HepG2 (cell line): ENCODE results near the gene GATD1. TPM values are rescaled to one million over a fixed set of nuclear protein-coding genes. Genes with fewer than 3 reads are reported as not detected.

ENCODE experiments used
- AGO2 ChIP-seq: fragments of 200-400 bp; formaldehyde crosslinking; optimal IDR thresholded peaks from 2 replicates; pipeline ENCODE3; 2017; ENCODE audit warnings: mild to moderate bottlenecking, low read depth, low read length, moderate library complexity
- ATF1 ChIP-seq: IDR thresholded peaks from 2 replicates; pipeline ENCODE4 v1.6.1; 2016; ENCODE audit warnings: mild to moderate bottlenecking, control low read depth
- MYC ChIP-seq: sonication (generic); formaldehyde crosslinking; IDR thresholded peaks from 2 replicates; pipeline ENCODE4 v1.9.0; 2021; ENCODE audit warnings: missing genetic modification reagents, borderline replicate concordance
- NCOA1 ChIP-seq: sonication (generic); formaldehyde crosslinking; IDR thresholded peaks from 2 replicates; pipeline ENCODE4 v1.9.0; 2021; ENCODE audit warnings: missing genetic modification reagents
- NCOA5 ChIP-seq: sonication (generic); formaldehyde crosslinking; IDR thresholded peaks from 2 replicates; pipeline ENCODE4 v1.4.0; 2020; ENCODE audit warnings: missing genetic modification reagents
- NONO ChIP-seq, 2 experiments: fragments of 450-650 bp in 1 of 2; sonication (generic) in 1 of 2; formaldehyde crosslinking in 1 of 2; IDR thresholded peaks in 1 of 2; conservative IDR thresholded peaks in 1 of 2; 2 replicates each; pipeline versions ENCODE4 v1.6.1 to v1.8.0; 2017 to 2022; ENCODE audit warnings: mild to moderate bottlenecking in 1 of 2, missing genetic modification reagents in 1 of 2, moderate library complexity in 1 of 2
- POLR2AphosphoS5 ChIP-seq: IDR thresholded peaks from 2 replicates; pipeline ENCODE4 v1.6.1; 2012; ENCODE audit warnings: low read depth, low read length
- RXRA ChIP-seq: sonication (generic); formaldehyde crosslinking; IDR thresholded peaks from 2 replicates; pipeline ENCODE4 v1.5.1; 2020; ENCODE audit warnings: missing genetic modification reagents
- SSRP1 ChIP-seq: IDR thresholded peaks from 2 replicates; pipeline ENCODE4 v1.6.1; 2016; ENCODE audit warnings: control low read depth
- STAG1 ChIP-seq: sonication (generic); formaldehyde crosslinking; IDR thresholded peaks from 2 replicates; pipeline ENCODE4 v1.4.0; 2020; ENCODE audit warnings: missing genetic modification reagents
- ZNF230 ChIP-seq: sonication (generic); formaldehyde crosslinking; IDR thresholded peaks from 2 replicates; pipeline ENCODE4 v1.4.0; 2020; ENCODE audit warnings: mild to moderate bottlenecking, missing genetic modification reagents
- ZNF354B ChIP-seq: sonication (generic); formaldehyde crosslinking; IDR thresholded peaks from 2 replicates; pipeline ENCODE4 v1.8.0; 2022; ENCODE audit warnings: mild to moderate bottlenecking, missing genetic modification reagents
- ZNF383 ChIP-seq: sonication (generic); formaldehyde crosslinking; IDR thresholded peaks from 2 replicates; pipeline ENCODE4 v1.4.0; 2020; ENCODE audit warnings: missing genetic modification reagents, mild to moderate bottlenecking, borderline replicate concordance
- ZNF496 ChIP-seq: sonication (generic); formaldehyde crosslinking; IDR thresholded peaks from 2 replicates; pipeline ENCODE4 v1.8.1; 2023; ENCODE audit warnings: mild to moderate bottlenecking, moderate library complexity, missing genetic modification reagents; ENCODE audit not compliant: insufficient replicate concordance
- polyA plus RNA-seq, 8 experiments: library from polyadenylated mRNA; depleted of rRNA in 3 of 8; stranded (reverse) in 7 of 8; unstranded in 1 of 8; fragments of >200 nt; fragmentation: Illumina TruSeq in 4 of 8; extraction: Trizol in 4 of 8; gene quantifications; 2 replicates each; pipeline versions ENCODE4 v1.2.1 to v1.2.3, GENCODE V29; 2011 to 2016; ENCODE audit warnings: low read depth in 4 of 8, missing spikeins in 1 of 8, mixed read lengths in 1 of 8; ENCODE audit not compliant: insufficient read depth in 1 of 8
- total RNA-seq, 5 experiments: library from RNA; depleted of rRNA; stranded (reverse); fragments of >200 nt; fragmentation: Illumina TruSeq; extraction: Trizol; gene quantifications; 2 replicates each; pipeline ENCODE4 v1.2.3, GENCODE V29; 2016; ENCODE audit warnings: low read depth in 1 of 5
- TF ChIP-seq, protein P1 (sequence below): sonication (generic); formaldehyde crosslinking; IDR thresholded peaks from 2 replicates; pipeline ENCODE4 v1.5.0; 2020; ENCODE audit warnings: mild to moderate bottlenecking, missing genetic modification reagents, moderate library complexity
- TF ChIP-seq, protein P2 (sequence below): sonication (generic); formaldehyde crosslinking; IDR thresholded peaks from 2 replicates; pipeline ENCODE4 v1.5.0; 2020; ENCODE audit warnings: missing genetic modification reagents
- TF ChIP-seq, protein P3 (sequence below): sonication (generic); formaldehyde crosslinking; IDR thresholded peaks from 2 replicates; pipeline ENCODE4 v1.5.0; 2020; ENCODE audit warnings: missing genetic modification reagents, mild to moderate bottlenecking, borderline replicate concordance
- TF ChIP-seq, protein P4 (sequence below): sonication (generic); formaldehyde crosslinking; IDR thresholded peaks from 2 replicates; pipeline ENCODE4 v1.4.0; 2020; ENCODE audit warnings: missing genetic modification reagents, borderline replicate concordance
- TF ChIP-seq, protein P5 (sequence below): sonication (generic); formaldehyde crosslinking; IDR thresholded peaks from 2 replicates; pipeline ENCODE4 v1.4.0; 2020; ENCODE audit warnings: low read depth, mild to moderate bottlenecking, missing genetic modification reagents

Gene GATD1
- total and polyA plus RNA-seq, 2 of the 13 experiments (the other 11 are each of a cell fraction or from before 2014, with no cell fraction given): 31.3 to 60.5 TPM

DNA sequence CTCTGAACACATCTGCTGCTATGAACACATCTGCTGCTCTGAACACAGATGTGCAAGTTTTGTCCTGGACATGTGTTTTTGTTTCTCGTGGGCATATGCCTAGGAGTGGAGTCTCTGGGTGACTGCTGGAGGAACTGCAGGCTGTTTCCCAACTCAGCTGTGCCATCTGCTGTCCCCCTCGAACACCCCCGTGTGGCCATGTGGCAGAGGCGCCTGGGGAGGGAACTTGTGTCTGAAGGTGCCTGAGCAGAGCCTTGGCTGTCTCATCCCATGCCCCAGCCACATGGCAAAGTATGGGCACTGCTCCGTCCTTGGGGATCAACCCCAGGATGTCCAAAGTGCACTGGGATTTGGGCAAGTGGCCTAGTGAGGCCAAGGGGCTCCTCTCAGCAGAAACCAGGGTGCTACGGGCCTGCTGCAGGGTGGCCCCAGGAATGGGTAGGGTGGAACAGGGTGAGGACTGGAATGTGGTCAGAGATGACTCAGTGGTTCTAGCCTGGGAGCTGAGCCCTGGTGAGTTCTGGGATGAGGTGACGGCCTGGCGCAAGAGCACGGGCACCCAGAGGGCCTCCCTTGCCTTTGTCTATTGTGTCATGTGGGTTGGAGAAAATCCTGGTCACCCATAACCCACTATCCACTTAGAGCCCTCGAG, 14.7 kb downstream of the GATD1 start (continued):
- TF ChIP-seq, protein P1, sequence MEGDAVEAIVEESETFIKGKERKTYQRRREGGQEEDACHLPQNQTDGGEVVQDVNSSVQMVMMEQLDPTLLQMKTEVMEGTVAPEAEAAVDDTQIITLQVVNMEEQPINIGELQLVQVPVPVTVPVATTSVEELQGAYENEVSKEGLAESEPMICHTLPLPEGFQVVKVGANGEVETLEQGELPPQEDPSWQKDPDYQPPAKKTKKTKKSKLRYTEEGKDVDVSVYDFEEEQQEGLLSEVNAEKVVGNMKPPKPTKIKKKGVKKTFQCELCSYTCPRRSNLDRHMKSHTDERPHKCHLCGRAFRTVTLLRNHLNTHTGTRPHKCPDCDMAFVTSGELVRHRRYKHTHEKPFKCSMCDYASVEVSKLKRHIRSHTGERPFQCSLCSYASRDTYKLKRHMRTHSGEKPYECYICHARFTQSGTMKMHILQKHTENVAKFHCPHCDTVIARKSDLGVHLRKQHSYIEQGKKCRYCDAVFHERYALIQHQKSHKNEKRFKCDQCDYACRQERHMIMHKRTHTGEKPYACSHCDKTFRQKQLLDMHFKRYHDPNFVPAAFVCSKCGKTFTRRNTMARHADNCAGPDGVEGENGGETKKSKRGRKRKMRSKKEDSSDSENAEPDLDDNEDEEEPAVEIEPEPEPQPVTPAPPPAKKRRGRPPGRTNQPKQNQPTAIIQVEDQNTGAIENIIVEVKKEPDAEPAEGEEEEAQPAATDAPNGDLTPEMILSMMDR: peak; percentile 36
- no peak for TF ChIP-seq ZNF230 (CRISPR knock-in tag)
- TF ChIP-seq, protein P2, sequence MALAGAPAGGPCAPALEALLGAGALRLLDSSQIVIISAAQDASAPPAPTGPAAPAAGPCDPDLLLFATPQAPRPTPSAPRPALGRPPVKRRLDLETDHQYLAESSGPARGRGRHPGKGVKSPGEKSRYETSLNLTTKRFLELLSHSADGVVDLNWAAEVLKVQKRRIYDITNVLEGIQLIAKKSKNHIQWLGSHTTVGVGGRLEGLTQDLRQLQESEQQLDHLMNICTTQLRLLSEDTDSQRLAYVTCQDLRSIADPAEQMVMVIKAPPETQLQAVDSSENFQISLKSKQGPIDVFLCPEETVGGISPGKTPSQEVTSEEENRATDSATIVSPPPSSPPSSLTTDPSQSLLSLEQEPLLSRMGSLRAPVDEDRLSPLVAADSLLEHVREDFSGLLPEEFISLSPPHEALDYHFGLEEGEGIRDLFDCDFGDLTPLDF (CRISPR knock-in tag): no peak
- TF ChIP-seq AGO2: peak; percentile 64
- TF ChIP-seq RXRA (CRISPR knock-in tag): no peak
- no peak for TF ChIP-seq NCOA5 (CRISPR knock-in tag)
- no peak for TF ChIP-seq NONO (IDR thresholded peaks at IDR 0.05)
- TF ChIP-seq NONO (CRISPR knock-in tag; conservative IDR thresholded peaks at IDR 0.05): no peak
- TF ChIP-seq, protein P3, sequence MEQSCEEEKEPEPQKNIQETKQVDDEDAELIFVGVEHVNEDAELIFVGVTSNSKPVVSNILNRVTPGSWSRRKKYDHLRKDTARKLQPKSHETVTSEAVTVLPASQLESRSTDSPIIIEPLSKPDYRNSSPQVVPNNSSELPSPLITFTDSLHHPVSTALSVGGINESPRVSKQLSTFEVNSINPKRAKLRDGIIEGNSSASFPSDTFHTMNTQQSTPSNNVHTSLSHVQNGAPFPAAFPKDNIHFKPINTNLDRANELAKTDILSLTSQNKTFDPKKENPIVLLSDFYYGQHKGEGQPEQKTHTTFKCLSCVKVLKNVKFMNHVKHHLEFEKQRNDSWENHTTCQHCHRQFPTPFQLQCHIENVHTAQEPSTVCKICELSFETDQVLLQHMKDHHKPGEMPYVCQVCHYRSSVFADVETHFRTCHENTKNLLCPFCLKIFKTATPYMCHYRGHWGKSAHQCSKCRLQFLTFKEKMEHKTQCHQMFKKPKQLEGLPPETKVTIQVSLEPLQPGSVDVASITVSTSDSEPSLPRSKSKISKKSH (CRISPR knock-in tag): 0 out of 2 replicates have a peak, but pooled peaks have one; percentile 20
- TF ChIP-seq ZNF383: no peak
- peak; percentile 20; the same call in 1 of the 2 replicates for TF ChIP-seq STAG1 (CRISPR knock-in tag)
- peak; percentile 16; the same call in 1 of the 2 replicates for TF ChIP-seq MYC (CRISPR knock-in tag)
- peak; percentile 48; the same call in 1 of the 2 replicates for TF ChIP-seq SSRP1
- TF ChIP-seq, protein P4, sequence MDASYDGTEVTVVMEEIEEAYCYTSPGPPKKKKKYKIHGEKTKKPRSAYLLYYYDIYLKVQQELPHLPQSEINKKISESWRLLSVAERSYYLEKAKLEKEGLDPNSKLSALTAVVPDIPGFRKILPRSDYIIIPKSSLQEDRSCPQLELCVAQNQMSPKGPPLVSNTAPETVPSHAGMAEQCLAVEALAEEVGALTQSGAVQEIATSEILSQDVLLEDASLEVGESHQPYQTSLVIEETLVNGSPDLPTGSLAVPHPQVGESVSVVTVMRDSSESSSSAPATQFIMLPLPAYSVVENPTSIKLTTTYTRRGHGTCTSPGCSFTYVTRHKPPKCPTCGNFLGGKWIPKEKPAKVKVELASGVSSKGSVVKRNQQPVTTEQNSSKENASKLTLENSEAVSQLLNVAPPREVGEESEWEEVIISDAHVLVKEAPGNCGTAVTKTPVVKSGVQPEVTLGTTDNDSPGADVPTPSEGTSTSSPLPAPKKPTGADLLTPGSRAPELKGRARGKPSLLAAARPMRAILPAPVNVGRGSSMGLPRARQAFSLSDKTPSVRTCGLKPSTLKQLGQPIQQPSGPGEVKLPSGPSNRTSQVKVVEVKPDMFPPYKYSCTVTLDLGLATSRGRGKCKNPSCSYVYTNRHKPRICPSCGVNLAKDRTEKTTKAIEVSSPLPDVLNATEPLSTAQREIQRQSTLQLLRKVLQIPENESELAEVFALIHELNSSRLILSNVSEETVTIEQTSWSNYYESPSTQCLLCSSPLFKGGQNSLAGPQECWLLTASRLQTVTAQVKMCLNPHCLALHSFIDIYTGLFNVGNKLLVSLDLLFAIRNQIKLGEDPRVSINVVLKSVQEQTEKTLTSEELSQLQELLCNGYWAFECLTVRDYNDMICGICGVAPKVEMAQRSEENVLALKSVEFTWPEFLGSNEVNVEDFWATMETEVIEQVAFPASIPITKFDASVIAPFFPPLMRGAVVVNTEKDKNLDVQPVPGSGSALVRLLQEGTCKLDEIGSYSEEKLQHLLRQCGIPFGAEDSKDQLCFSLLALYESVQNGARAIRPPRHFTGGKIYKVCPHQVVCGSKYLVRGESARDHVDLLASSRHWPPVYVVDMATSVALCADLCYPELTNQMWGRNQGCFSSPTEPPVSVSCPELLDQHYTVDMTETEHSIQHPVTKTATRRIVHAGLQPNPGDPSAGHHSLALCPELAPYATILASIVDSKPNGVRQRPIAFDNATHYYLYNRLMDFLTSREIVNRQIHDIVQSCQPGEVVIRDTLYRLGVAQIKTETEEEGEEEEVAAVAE (CRISPR knock-in tag): no peak
- TF ChIP-seq ATF1 (CRISPR knock-in tag): no peak
- TF ChIP-seq ZNF354B (CRISPR knock-in tag): no peak
- no peak for TF ChIP-seq POLR2AphosphoS5
- TF ChIP-seq, protein P5, sequence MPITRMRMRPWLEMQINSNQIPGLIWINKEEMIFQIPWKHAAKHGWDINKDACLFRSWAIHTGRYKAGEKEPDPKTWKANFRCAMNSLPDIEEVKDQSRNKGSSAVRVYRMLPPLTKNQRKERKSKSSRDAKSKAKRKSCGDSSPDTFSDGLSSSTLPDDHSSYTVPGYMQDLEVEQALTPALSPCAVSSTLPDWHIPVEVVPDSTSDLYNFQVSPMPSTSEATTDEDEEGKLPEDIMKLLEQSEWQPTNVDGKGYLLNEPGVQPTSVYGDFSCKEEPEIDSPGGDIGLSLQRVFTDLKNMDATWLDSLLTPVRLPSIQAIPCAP: no peak
- TF ChIP-seq NCOA1 (CRISPR knock-in tag): no peak
- TF ChIP-seq ZNF496 (CRISPR knock-in tag): no peak
